GM18870 (cell line): Measurements from ENCODE around the gene CDH13.

ENCODE experiments used
- ATAC-seq: cut with Tn5 transposase; IDR thresholded peaks from one replicate; pipeline ENCODE4 v1.9.1; 2021; ENCODE audit warnings: moderate library complexity; ENCODE audit not compliant: unreplicated experiment

CDH13 gene

DNA sequence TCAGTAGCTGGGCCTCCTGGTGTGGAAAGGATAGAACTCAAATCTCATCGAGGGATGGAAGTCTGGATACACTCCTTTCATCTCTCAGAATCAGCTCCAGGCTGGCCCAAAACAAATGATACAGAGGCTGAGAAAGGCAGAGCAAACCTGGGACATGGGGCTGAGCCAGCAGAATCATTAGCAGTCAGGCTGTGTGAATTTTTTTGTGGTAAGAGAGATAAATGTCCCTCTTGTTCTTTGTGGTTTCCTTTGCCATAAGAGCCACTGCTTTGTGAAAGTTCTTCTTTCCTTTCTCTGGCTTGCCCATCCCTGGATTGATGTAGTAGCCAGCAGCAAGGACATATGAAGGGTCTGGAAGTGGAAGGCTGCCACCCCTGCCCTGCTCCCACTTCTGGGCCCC is 146.2 kb downstream of the CDH13 start:
- ATAC-seq, result no peak

- ATAC-seq, result peak; percentile 50
Measured at GRCh38 chr16:82776470-82777146, 149.8 kb downstream of the CDH13 start.

- ATAC-seq, result no peak
Measured at GRCh38 chr16:82782715-82783251, 156.0 kb downstream of the CDH13 start.

GRCh38 chr16:82783933-82784572 is 157.3 kb downstream of the CDH13 start:
- no peak for ATAC-seq

GRCh38 chr16:82784573-82784968 is 157.8 kb downstream of the CDH13 start:
- no peak for ATAC-seq

DNA sequence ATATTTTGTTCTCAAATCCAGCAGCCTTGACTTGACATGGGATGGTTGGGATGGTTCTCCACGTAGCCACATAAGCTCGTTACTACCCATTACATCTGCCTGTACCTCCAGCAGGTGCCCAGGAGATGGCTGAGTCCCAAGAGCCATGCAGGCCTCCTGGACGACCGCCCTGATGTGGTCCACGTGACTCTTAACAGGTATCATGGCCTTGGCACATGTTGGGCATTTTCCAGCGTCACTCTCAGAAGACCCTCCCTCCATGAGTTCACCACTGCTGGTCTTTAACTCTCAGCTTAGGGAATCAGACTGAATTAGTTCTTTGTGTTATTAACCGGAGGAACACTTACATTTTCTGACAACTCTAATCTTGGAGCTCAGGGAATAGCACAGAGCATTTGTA is 161.5 kb downstream of the CDH13 start:
- no peak for ATAC-seq

- no peak for ATAC-seq
Measured at GRCh38 chr16:82788919-82789318, 162.2 kb downstream of the CDH13 start.

DNA sequence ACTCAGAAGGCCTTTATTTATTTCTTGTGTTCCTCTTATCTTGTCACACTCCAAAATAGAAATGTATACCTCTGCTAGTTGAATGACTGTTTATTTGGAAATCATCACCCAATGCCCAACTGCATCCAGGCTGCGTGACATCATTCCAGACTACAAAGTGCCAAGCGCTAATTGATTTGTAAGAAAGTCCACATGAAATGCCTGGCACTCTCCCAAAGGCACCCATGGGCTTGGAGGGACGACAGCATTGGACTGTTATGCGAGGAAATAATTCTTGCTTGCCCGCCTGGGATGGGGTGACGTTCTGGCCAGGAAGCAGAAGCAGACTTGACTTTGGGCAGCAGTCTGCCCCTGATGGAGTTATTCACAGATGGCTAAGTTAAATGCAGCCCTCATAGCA is 165.9 kb downstream of the CDH13 start:
- no peak for ATAC-seq

- ATAC-seq, result no peak
Measured at GRCh38 chr16:82793528-82794245, 166.9 kb downstream of the CDH13 start.

GRCh38 chr16:82796047-82796446 is 169.3 kb downstream of the CDH13 start:
- no peak for ATAC-seq

GRCh38 chr16:82801361-82801760 is 174.6 kb downstream of the CDH13 start:
- ATAC-seq, result no peak

DNA sequence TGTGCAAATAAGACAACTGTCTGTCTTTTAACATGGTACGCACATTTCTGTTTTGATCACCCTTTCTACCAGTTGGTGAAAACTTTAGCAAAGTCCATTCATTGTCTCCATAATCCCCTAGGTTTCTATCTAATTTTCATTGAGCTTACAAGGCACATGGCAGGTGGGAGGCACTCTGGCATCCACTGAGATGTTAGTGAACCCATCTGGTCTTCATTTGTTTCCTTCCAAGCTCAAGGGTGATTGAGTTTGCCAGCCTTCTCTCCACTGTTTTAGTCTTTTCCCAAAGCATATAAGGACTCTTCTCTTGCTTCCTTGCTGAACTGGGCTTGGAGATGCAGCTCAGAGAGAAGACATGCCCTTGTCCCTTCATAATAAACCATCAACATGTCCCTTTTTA is 179.1 kb downstream of the CDH13 start:
- ATAC-seq, result no peak

DNA sequence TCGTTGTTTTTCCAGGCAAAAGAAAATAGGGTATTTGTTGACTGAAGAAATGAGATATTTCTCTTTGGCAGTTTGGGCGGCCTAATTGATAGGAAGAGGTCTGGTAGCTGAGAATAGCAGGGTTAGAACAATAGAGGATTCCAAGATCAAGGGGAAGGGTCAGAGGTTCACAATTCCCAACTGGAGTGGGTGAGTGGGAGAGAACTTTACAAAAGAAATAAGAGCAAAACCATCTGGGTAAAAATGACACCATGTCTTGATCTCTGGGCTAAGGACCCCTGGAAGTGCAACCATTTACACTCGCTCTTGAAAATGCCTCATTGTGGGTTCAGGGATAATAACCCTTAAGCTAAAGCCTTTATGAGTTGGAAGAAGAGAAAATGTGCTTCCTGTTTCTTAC is 180.5 kb downstream of the CDH13 start:
- no peak for ATAC-seq

DNA sequence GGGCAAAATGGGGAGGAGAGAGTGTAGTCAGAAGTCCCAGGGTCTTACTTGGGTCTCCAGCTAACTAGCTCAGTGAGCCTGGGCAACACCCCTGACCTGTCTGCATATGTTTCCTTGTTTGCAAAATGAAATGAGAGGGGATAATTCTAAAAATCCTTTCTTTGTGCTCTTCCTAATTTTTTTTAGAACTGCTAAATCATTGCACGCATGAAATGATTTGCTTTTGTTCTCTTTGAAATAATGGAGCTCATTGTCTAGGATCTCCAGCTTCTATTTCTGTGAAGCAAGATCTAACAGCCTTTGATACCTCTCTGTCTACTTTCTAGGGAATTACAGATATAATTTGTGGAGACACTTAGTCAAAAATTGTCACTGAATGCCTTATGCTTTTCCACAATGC is 181.3 kb downstream of the CDH13 start:
- ATAC-seq, result no peak

DNA sequence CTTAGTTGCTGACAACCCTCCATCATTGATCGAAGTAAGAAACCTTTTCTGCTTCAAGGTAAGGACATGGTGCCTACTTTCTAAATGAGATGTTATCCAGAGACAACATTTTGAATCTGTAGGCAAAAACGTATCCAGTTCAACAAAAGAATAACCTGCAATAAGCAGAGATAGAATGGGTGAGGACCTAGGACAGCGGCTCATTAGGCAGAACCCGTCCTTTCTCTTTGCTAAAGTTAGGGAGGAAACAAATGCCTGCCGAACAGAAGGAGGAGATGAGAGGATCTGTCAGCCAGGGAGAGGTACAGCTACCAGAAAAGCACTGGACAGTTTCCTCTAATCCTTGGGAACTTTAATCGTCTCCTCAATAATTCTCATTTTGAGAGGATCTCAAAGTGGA is 183.3 kb downstream of the CDH13 start:
- no peak for ATAC-seq

DNA sequence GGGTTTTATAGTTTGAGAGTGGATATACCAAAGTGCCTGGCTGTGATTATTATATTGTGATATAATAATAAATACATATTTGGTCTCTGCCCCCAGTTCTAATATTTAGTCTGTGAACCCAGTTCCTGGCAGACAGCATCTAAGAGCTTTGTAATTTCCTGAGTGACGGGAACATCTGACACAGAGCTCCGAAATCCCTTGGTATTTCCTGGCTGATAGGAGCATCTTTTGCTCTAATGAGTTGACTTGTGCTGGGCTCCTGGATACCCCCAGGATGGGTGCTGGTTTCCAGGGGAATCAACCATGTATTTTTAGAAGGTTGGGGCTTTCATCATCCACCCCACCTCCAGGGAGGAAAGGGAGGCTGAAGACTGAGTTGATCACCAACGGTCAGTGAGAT is 187.3 kb downstream of the CDH13 start:
- no peak for ATAC-seq

- no peak for ATAC-seq
Measured at GRCh38 chr16:82819286-82819685, 192.5 kb downstream of the CDH13 start.

DNA sequence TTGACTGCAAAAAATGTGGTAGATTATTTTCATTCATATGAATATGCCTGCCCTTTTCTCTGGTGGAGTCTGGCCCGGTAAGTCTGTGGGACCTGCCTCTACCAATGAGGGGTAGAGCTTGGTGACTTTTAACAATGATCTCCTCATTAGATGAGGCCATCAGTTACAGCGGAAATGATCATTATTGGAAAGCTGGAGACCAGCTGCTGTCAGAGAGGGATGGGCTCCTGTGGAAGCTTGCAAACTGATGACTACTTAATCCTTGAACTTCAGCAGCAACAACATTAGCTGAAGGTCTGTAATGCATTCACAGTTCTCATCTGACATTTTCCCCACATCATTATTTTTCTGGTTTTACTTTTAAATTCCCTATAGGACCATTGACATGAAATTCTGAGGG is 194.1 kb downstream of the CDH13 start:
- ATAC-seq, result no peak

- no peak for ATAC-seq
Measured at GRCh38 chr16:82824408-82824807, 197.6 kb downstream of the CDH13 start.

DNA sequence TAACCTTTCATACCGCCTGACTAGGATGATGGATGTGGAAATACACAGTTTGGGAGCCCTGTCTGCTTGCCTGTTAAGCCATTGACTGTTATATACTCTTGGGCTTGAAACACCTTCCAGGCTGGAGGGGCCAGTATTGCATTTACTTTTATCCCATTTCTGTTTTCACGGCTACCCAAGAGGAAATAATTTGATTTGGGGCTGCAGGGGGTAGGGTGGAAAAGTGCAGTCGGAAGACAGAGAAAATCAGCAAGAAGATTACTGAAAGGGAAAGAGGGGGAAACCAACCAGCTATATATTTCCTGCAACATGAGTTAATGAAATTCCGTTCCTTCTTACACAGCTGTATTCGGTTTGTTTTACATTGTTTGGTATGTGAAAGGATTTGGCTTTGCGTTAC is 202.5 kb downstream of the CDH13 start:
- no peak for ATAC-seq

- no peak for ATAC-seq
Measured at GRCh38 chr16:82830944-82831343, 204.2 kb downstream of the CDH13 start.

DNA sequence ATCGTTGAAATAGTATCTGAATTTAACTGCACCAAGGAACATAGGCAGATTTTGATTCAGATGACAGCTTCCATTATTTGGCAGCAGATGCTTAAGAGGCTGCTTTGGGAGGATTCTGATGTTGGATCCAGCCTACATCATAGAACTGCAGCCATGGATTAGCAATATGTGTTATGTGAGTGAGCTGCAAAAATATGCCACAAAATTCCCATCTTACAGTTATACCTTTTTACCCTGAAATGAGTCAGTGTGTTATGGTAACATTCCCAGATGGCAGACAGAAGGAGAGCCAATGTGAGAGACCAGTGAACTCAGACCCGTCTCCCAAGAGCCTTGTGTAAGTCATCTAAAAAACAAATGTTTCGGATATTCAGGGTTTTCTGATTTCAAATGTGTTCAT is 206.1 kb downstream of the CDH13 start:
- ATAC-seq, result no peak
